T47D (cell line): ENCODE data around the gene STYXL1.
"Not testable (repeated sequence)": the region's sequence is repeated elsewhere in the genome, so short reads cannot be mapped to it uniquely, and the experiment has no call there.

Experiments used
- DNase-seq, 2 experiments: peaks; one replicate each; pipeline versions ENCODE4 v3.0.0 to v3.0.0-alpha.2; 2011 to 2012; ENCODE audit warnings: low read depth in 1 of 2, low spot score in 1 of 2
- JUND ChIP-seq: IDR thresholded peaks from 2 replicates; pipeline ENCODE4 v1.6.1; 2012; ENCODE audit warnings: low read depth
- in situ Hi-C: cut with HindIII; loops from 2 replicates; pipeline ENCODE4 v1.10.0; 2016; ENCODE audit warnings: low sequenced_read_pairs, low pct_unique_long_range_greater_than_20kb

STYXL1 gene

DNA sequence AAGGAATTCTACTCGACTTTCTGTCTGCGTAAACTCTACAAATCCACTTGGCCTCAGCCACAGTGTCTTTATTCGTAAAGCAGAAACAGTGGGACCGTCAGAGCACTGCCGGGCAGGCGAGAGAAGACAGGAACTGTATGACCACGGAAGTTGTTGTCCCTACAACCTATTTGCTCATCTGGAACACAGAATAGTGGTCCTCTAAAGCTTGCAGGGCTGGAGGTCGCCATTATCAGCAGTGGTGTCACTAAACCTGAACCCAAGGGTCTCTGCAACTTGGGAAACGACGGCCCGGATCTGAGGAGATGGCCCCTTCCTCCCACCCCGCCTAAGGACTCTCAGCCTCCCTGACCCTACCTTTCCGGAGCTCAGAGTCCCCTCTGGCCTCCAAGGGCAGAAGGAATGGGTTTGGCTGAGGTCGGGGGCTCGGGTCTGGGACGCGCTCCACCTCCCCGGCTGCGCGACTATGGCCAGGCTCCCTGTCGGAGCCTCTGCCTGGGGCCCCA is 442 bp downstream of the STYXL1 start:
- no peak for DNase-seq
- in situ Hi-C loops, result no loop called here
- TF ChIP-seq JUND, result no peak

DNA sequence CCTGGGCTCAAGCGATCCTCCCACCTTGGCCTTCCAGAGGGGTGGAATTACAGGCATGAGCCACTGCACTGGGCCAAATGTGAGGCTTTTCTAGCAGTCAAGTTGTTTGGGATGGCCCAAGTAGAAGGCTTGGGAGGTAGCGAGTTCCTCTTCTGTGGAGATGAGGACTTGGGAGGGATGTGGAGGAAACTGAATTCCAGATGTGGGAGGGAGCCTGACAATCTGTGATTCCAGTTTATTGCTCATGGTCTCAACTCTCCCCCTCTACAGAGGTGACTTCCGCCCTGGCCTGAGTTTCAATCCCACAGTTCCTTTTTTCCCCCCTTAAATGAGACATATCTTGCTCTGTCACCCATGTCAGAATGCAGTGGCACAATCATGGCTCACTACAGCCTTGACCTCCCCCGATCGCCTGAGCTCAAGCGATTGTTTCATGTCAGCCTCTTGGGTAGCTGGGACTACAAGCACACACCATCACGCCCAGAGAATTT is 3.4 kb downstream of the STYXL1 start:
- no peak for TF ChIP-seq JUND
- in situ Hi-C loops, result no loop called here
- no peak for DNase-seq

- DNase-seq, result no peak
- TF ChIP-seq JUND, result no peak
- in situ Hi-C loops, result no loop called here
Observed at GRCh38 chr7:76040126-76040525, 7.7 kb downstream of the STYXL1 start.

DNA sequence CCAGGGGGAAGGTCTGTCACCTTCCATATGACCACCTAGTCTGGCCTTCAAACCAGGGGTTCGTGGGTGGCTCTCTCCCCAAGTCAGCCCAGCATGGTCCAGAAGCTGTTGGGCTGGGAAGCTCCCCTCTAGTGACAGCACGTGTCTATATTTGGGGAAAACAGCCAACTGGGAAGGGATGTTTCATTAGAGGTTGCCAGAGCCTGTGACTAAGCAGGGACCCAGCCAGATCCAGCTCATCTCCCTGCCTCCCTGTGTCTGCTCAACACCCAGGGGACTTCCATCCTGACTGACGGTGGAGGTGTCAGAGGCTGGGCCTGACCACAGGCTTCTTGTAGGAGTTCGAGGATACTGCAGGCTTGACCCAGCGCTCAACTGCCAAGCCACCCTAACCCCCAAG is 10.5 kb downstream of the STYXL1 start:
- in situ Hi-C loops, result no loop called here
- no peak for DNase-seq
- no peak for TF ChIP-seq JUND

DNA sequence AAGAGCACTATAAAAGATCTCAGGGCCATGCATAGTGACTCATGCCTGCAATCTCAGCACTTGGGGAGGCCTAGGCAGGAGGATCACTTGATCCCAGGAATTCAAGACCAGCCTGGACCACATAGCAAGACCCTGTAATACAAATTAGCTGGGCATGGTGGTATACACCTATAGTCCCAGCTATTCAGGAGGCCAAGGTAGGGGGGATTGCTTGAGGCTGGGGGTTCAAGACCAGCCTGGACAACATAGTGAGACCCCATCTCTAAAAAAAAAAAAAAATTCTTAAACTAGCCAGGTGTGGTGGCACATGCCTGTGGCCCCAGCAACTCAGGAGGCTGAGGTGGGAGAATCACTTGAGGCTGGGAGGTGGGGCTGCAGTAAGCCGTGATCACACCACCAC is 15.8 kb downstream of the STYXL1 start:
- in situ Hi-C loops, result no loop called here
- DNase-seq, result no peak
- TF ChIP-seq JUND, result no peak

- in situ Hi-C loops, result not testable (repeated sequence)
- DNase-seq, result peak in 1 of 2 experiments; percentile 47
Observed at GRCh38 chr7:76029682-76030081, 18.1 kb downstream of the STYXL1 start.

- in situ Hi-C loops, result no loop called here
- TF ChIP-seq JUND, result no peak
- DNase-seq, result no peak
Observed at GRCh38 chr7:76023002-76023401, 24.8 kb downstream of the STYXL1 start.

DNA sequence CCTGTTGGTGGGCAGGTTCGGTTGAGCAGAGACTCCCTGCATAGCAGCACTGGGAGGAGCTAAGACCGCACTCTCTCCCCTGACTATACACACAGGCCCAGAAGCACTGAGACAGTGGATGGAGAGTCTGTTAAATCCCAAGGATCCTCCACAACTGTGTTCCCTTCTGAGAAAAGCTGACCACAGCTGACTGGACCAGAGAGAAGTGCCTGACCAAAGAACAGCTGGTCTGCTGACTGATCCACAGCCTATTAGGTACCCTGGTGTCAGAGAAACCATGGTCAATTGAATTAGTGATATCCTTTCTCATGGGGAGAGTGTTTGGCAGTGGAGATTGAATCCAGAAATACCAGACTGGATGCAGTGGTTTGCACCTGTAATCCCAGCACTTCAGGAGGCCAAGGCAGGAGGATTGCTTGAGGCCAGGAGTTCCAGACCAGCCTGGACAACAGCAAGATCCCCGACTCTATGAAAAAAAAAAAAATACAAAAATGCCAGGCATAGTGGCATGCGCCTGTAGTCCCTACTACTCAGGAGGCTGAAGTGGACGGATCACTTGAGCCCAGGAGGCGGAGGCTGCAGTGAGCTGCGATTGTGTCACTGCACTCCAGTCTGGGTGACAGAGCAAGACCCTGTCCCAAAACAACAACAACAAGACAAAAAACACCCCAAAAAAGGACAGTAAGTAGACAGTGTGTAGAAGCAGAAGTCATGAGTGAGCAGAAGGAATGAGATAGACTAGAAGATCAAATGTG is 25.6 kb downstream of the STYXL1 start:
- in situ Hi-C loops, result no loop called here
- no peak for DNase-seq
- no peak for TF ChIP-seq JUND

DNA sequence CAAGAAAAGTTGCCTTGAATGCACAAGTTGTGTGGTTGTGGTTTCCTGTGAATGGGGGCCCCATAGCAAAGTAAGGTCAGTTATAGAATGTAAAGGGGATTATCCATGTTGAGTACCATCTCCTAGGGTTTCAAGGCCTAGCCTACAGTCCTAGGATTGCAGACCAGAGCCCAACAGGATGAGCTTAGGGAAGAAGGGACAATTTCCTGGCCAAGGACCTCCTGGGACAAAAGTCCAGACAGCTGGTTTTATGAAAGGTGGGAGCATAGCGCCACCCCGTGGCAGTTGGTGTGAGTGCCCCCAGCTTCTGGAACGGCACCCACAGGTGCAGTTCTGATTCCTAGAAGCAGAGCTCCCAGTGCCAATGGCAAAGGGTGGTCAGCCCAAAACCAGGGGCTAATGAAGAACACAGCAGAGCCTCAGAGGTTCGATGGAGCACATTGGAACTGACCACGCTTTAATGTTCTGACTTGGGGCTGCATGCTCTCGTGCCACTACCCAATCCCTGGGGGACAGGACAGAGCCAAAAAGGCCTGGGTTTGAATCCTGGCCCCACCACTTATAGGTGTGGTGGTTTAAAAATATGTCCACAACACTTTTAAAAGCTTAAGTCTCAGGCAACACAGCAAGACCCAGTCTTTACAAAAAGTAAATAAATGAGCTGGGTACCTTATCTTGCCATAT is 27.6 kb downstream of the STYXL1 start:
- peak; percentile 68 to 83 for DNase-seq
- in situ Hi-C loops, result no loop called here
- TF ChIP-seq JUND, result no peak

- in situ Hi-C loops, result not testable (repeated sequence)
Observed at GRCh38 chr7:76018520-76018919, 29.3 kb downstream of the STYXL1 start.

GRCh38 chr7:76016191-76016947 is 31.4 kb downstream of the STYXL1 start:
- no peak for DNase-seq
- no peak for TF ChIP-seq JUND
- in situ Hi-C loops, result no loop called here

More at GRCh38 chr7:76018520-76018919, 29.3 kb downstream of the STYXL1 start:
- DNase-seq, result not testable (repeated sequence)

- no peak for TF ChIP-seq JUND
Observed at GRCh38 chr7:76011442-76011861, 36.3 kb downstream of the STYXL1 start.

More at GRCh38 chr7:76011442-76011861, 36.3 kb downstream of the STYXL1 start:
- no peak for DNase-seq
- in situ Hi-C loops, result no loop called here
